ENCODE results near the gene CTAGE1.

CTAGE1 gene

GRCh38 chr18:22391407-22392345 is 26.0 kb downstream of the CTAGE1 start:
- peak; percentile 91 for DNase-seq (ENCODE audit: low read depth)

GRCh38 chr18:22387787-22388186 is 29.9 kb downstream of the CTAGE1 start:
- DNase-seq (ENCODE audit: low read depth) = no peak

- DNase-seq (ENCODE audit: low read depth) = no peak
Measured at GRCh38 chr18:22387364-22387763, 30.4 kb downstream of the CTAGE1 start.

GRCh38 chr18:22385718-22386117 is 32.0 kb downstream of the CTAGE1 start:
- peak; percentile 78 for DNase-seq (ENCODE audit: low read depth)

GRCh38 chr18:22378672-22379282 is 38.9 kb downstream of the CTAGE1 start:
- peak; percentile 51 for DNase-seq (ENCODE audit: low read depth)

- no peak for DNase-seq (ENCODE audit: low read depth)
Measured at GRCh38 chr18:22377769-22378168, 39.9 kb downstream of the CTAGE1 start.

- no peak for DNase-seq (ENCODE audit: low read depth)
Measured at GRCh38 chr18:22370414-22370813, 47.3 kb downstream of the CTAGE1 start.

- no peak for DNase-seq (ENCODE audit: low read depth)
Measured at GRCh38 chr18:22368021-22368420, 49.7 kb downstream of the CTAGE1 start.

GRCh38 chr18:22367303-22367702 is 50.4 kb downstream of the CTAGE1 start:
- DNase-seq (ENCODE audit: low read depth) = no peak

GRCh38 chr18:22363867-22364463 is 53.8 kb downstream of the CTAGE1 start:
- peak; percentile 15 for DNase-seq (ENCODE audit: low read depth)
